Measurements from ENCODE around the gene TNNC1. TPM values are rescaled to one million over a fixed set of nuclear protein-coding genes. Genes with fewer than 3 reads are reported as not detected.
A peak's percentile ranks its signal among the peaks of the same experiment; 100 is the strongest.

Gene TNNC1
- total and polyA plus RNA-seq, 8 donors = 0.40 to 6.3 (median 1.5) TPM

DNA sequence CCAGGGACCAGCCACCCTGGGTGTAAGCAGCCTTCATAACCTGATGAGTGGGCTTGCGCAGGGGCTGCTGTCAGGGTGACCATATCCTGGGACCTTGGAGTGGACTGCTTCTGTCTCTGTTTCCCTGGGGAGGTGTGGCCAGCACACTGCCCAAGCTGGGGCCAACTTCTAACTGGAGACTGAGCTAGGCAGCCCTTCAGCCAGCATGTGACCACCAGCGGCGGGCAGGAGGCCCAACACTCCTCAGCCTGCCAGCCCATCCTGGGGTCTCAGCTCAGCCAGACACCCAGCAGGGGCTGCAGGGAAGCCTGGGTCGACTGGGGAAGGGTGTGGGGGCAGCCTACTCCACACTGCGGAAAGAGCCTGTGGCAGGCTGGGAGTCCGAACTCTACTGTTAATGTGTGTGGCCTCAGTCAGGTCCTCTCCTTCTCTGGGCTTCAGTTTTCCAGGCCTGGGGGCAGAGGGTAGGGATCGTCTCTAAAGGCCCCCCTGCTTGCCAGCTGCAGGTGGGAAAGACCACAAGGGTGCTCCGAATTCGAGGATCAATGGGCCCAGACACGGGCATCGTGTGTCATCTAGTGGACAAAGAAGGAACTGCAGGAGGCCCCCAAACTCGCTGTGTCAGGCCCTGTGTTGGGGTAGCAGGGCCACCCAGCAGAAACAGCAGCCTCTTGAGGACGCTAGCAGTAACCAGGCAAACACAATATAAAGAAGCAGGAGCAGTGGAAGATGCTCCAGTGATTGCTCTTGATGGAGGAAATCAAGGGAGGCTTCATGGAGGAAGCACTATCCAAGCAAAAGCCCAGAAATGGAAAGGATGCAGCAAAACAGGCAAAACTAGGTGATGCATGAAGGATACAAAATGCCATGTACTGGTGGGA is 7.0 kb downstream of the TNNC1 start:
- no peak for FAIRE-seq
- peaks cover 0 to 14% (median 12%) of the 10 kb centered on the region in 3 donors for H3K4me1 ChIP-seq
- WGBS, 2 donors = 39 to 40% methylated on average over 13 of the region's 13 CpGs
- no peaks in the 10 kb centered on the region for H3K27me3 ChIP-seq
- no peak overlapping the region for H3K4me3 ChIP-seq
- peak in 3 of 6 donors; percentile 57 to 75 (median 61) for DNase-seq
- peak; percentile 93 to 99 (median 97) for TF ChIP-seq CTCF (IDR thresholded peaks at IDR 0.05)
- ATAC-seq = peak in 3 of 4 donors; percentile 38 to 52 (median 48)
- no peaks in the 10 kb centered on the region for H3K9me3 ChIP-seq
- no peaks in the 10 kb centered on the region for H3K36me3 ChIP-seq
- no peak overlapping the region for H3K27ac ChIP-seq
- intact Hi-C loops (cut with DNase I) = no loop called here

GRCh38 chr3:52446042-52446441 is 7.8 kb downstream of the TNNC1 start:
- DNase-seq (no peak), ATAC-seq (no peak), FAIRE-seq (no peak)
- intact Hi-C loops (cut with DNase I) = no loop called here
- TF ChIP-seq CTCF (IDR thresholded peaks at IDR 0.05) = no peak
- Histone ChIP-seq H3K9me3 (no peaks in the 10 kb centered on the region), H3K27ac (no peak overlapping the region), H3K4me3 (no peak overlapping the region), H3K27me3 (no peaks in the 10 kb centered on the region), H3K4me1 (peaks cover 0 to 14% (median 12%) of the 10 kb centered on the region in 3 donors), H3K36me3 (no peaks in the 10 kb centered on the region)
- WGBS, 2 donors = 91 to 97% methylated on average over 4 of the region's 4 CpGs

DNA sequence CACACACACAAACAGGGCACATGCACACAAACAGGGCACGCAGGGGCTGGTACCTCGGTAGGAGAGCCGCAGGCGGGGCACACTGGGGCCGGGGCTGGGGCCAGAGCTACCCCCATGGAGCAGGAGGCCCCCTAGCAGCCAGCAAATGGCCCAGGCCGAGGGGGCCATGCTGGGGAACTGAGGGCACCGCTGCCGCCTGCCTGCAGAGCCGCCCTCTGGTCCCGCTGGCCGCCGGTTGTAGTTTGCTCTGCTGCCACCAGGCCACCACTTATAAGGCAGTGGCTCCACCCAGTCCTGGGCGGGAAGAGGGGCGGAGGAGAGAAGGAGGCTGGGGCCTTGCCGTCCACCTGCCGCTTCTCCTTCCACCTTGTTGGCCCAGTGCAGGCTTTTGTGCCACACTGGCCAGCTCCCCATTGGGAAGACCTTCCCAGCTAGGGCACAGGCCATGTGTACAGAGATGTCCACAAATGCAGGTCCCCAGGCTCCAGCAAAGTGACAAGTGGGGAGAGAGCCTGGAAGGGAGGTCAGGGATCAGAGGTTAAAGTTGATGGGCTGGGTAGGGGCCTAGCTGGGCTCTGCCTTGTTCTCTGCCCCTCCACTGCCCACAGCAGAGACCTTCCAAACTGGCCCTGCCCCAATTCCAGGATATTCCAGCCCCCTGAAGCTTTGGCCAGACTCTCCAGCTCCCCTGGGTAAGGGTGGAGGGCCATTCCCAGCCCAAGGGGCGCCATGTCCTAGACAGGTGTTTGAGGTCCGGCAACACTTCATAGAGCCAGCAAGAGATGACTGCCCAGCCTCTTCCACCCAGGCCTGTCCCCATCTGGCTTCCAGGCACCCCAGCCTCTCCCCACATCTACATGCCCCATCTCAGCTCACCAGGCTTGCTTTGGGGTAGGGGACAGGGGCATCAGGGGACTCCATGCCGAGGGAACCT is 8.7 kb downstream of the TNNC1 start, which contains the start of gene SEMA3G:
SEMA3G (minus strand) TSS at position 244 of the 934 bp plus-strand sequence; CDS start at position 168, 76 bp downstream.
- no peak within 1 kb of the TSS for H3K27ac ChIP-seq
- DNase-seq = peak; percentile 84 to 96 (median 87)
- H3K27me3 ChIP-seq = no peaks in the 10 kb centered on the region
- TF ChIP-seq CTCF (IDR thresholded peaks at IDR 0.05) = peak; percentile 56 to 79 (median 67)
- no peaks in the 10 kb centered on the region for H3K9me3 ChIP-seq
- peak; percentile 90 to 95 (median 92) for ATAC-seq
- H3K36me3 ChIP-seq = no peaks in the 10 kb centered on the region
- peaks cover 0 to 9% (median 6%) of the 10 kb centered on the region in 3 donors for H3K4me1 ChIP-seq
- FAIRE-seq = no peak
- peak within 1 kb of the TSS in 1 of 4 donors; percentile 20 for H3K4me3 ChIP-seq
- WGBS, 2 donors = 20 to 26% methylated on average over 18 to 19 of the region's 19 CpGs
- intact Hi-C loops (cut with DNase I) = no loop called here

DNA sequence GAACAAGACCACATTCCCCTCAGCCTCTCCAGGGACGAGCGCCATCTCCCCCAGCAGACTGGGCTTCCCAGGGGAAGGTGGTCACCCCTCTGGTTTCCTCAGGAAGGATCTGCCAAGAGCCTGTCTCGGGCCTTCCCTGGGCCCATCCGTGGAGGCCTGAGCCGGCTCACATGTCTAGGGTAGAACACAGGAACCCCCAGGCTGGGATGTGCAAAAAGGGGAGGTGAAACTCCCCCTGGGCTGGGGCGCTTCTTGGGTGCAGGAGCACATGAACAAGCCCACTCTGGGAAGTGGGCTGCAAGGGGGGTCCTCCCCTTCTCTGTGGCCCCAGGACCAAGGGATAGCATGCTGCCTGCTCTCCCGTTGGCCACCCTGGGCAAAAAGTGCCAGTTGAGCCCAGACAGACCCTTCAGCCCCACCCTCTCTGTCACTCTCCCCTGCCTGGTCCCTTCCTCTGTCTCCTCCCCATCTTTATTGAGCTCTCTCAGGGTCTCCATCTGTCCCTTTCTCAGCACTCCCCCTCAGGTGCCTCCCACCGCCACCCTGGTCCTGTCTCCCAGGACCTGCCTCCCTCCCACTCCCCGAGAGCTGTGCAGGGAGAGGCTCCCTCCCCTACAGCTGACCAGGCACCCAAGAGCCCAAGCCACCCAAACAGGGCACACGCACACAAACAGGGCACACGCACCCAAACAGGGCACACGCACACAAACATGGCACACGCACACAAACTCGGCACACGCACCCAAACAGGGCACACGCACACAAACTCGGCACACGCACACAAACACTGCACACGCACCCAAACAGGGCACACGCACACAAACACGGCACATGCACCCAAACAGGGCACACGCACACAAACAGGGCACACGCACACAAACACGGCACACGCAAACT is 9.8 kb downstream of the TNNC1 start:
- 83 to 86% methylated on average over 25 of the region's 25 CpGs for WGBS, 2 donors
- TF ChIP-seq CTCF (IDR thresholded peaks at IDR 0.05) = no peak
- DNase-seq (no peak), FAIRE-seq (no peak), ATAC-seq (no peak)
- H3K27me3 ChIP-seq = no peaks in the 10 kb centered on the region
- H3K36me3 ChIP-seq = no peaks in the 10 kb centered on the region
- intact Hi-C loops (cut with DNase I) = no loop called here
- H3K4me3 ChIP-seq = no peak overlapping the region
- no peaks in the 10 kb centered on the region for H3K9me3 ChIP-seq
- no peak overlapping the region for H3K27ac ChIP-seq
- H3K4me1 ChIP-seq = peaks cover 0 to 4% (median 0%) of the 10 kb centered on the region in 3 donors
